H9 (cell line): ENCODE results near the gene LKAAEAR1. TPM values are rescaled to one million over a fixed set of nuclear protein-coding genes. Genes with fewer than 3 reads are reported as not detected.

Experiments
- DNase-seq: peaks from one replicate; pipeline ENCODE4 v3.0.0-alpha.2; 2017
- H2AFZ ChIP-seq: one replicate; pipeline ENCODE4 v1.6.1; 2013; ENCODE audit warnings: mild to moderate bottlenecking, low read length, control low read depth, moderate library complexity
- H2AK5ac ChIP-seq: 2 replicates; pipeline ENCODE4 v1.6.1; 2013; ENCODE audit warnings: low read length, control low read depth, mixed read lengths; ENCODE audit not compliant: insufficient read length
- H2BK120ac ChIP-seq: one replicate; pipeline ENCODE4 v1.6.1; 2013; ENCODE audit warnings: low read depth, mild to moderate bottlenecking, low read length, control low read depth, inconsistent platforms; ENCODE audit not compliant: poor library complexity, severe bottlenecking
- H2BK12ac ChIP-seq: 2 replicates; pipeline ENCODE4 v1.6.1; 2013; ENCODE audit warnings: low read length, control low read depth, mixed read lengths, low read depth; ENCODE audit not compliant: insufficient read length
- H2BK15ac ChIP-seq: 2 replicates; pipeline ENCODE4 v1.6.1; 2013; ENCODE audit warnings: low read depth, low read length, control low read depth
- H2BK20ac ChIP-seq: one replicate; pipeline ENCODE4 v1.6.1; 2013; ENCODE audit warnings: low read depth, mild to moderate bottlenecking, low read length, control low read depth, inconsistent platforms; ENCODE audit not compliant: poor library complexity, severe bottlenecking
- H2BK5ac ChIP-seq: 2 replicates; pipeline ENCODE4 v1.6.1; 2013; ENCODE audit warnings: low read length, control low read depth, mixed read lengths; ENCODE audit not compliant: insufficient read length
- H3K14ac ChIP-seq: 2 replicates; pipeline ENCODE4 v1.6.1; 2013; ENCODE audit warnings: low read length, control low read depth; ENCODE audit not compliant: insufficient read depth
- H3K18ac ChIP-seq: 2 replicates; pipeline ENCODE4 v1.6.1; 2013; ENCODE audit warnings: low read depth, mild to moderate bottlenecking, mixed read lengths, low read length, control low read depth; ENCODE audit not compliant: insufficient read length
- H3K23ac ChIP-seq: 2 replicates; pipeline ENCODE4 v1.6.1; 2013; ENCODE audit warnings: low read length, control low read depth, mixed read lengths, low read depth; ENCODE audit not compliant: insufficient read length
- H3K23me2 ChIP-seq: 2 replicates; pipeline ENCODE4 v1.6.1; 2013; ENCODE audit warnings: low read depth, mild to moderate bottlenecking, mixed read lengths, low read length, control low read depth; ENCODE audit not compliant: insufficient read length, poor library complexity, severe bottlenecking
- H3K27ac ChIP-seq: 2 replicates; pipeline ENCODE4 v1.5.1; 2013; ENCODE audit warnings: low read length, control low read depth, mixed read lengths, low read depth; ENCODE audit not compliant: insufficient read length
- H3K27me3 ChIP-seq: 2 replicates; pipeline ENCODE4 v1.6.1; 2013; ENCODE audit warnings: low read length, control low read depth, inconsistent platforms; ENCODE audit not compliant: insufficient read depth
- H3K4ac ChIP-seq: 2 replicates; pipeline ENCODE4 v1.6.1; 2013; ENCODE audit warnings: low read depth, mild to moderate bottlenecking, control low read depth, inconsistent platforms, low read length, moderate library complexity
- H3K4me1 ChIP-seq: 2 replicates; pipeline ENCODE4 v1.6.1; 2013; ENCODE audit warnings: low read length, control low read depth, inconsistent platforms; ENCODE audit not compliant: insufficient read depth
- H3K4me2 ChIP-seq: 2 replicates; pipeline ENCODE4 v1.6.1; 2013; ENCODE audit warnings: low read length, control low read depth, mixed read lengths; ENCODE audit not compliant: insufficient read length, insufficient read depth
- H3K56ac ChIP-seq: 2 replicates; pipeline ENCODE4 v1.6.1; 2013; ENCODE audit warnings: low read depth, mild to moderate bottlenecking, mixed read lengths, low read length, control low read depth; ENCODE audit not compliant: insufficient read length
- H3K79me1 ChIP-seq: 2 replicates; pipeline ENCODE4 v1.6.1; 2013; ENCODE audit warnings: low read depth, mild to moderate bottlenecking, moderate library complexity, low read length, control low read depth, inconsistent platforms; ENCODE audit not compliant: insufficient read depth, poor library complexity, severe bottlenecking
- H3K79me2 ChIP-seq: 2 replicates; pipeline ENCODE4 v1.6.1; 2013; ENCODE audit warnings: low read length, control low read depth, inconsistent platforms; ENCODE audit not compliant: insufficient read depth
- H3K9ac ChIP-seq: 2 replicates; pipeline ENCODE4 v1.6.1; 2013; ENCODE audit warnings: low read length, control low read depth, mixed read lengths; ENCODE audit not compliant: insufficient read length; ENCODE audit errors: extremely low read depth
- H3K9me3 ChIP-seq: one replicate; pipeline ENCODE4 v1.6.1; 2013; ENCODE audit warnings: low read depth, low read length, inconsistent platforms; ENCODE audit not compliant: control insufficient read depth
- H3T11ph ChIP-seq: one replicate; pipeline ENCODE4 v1.6.1; 2013; ENCODE audit warnings: mild to moderate bottlenecking, low read length, control low read depth, inconsistent platforms
- H4K20me1 ChIP-seq: one replicate; pipeline ENCODE4 v1.6.1; 2013; ENCODE audit not compliant: control insufficient read depth, insufficient read length, insufficient read depth
- H4K5ac ChIP-seq: 2 replicates; pipeline ENCODE4 v1.6.1; 2013; ENCODE audit warnings: low read depth, mild to moderate bottlenecking, mixed read lengths, low read length, control low read depth; ENCODE audit not compliant: insufficient read length
- H4K8ac ChIP-seq: replicated peaks from 2 replicates; pipeline ENCODE4 v1.6.1; 2013; ENCODE audit warnings: low read length, control low read depth, mixed read lengths, low read depth; ENCODE audit not compliant: insufficient read length
- H4K91ac ChIP-seq: 2 replicates; pipeline ENCODE4 v1.6.1; 2013; ENCODE audit warnings: low read depth, mild to moderate bottlenecking, moderate library complexity, mixed read lengths, low read length, control low read depth; ENCODE audit not compliant: insufficient read length
- H3K27ac Mint-ChIP-seq, 3 experiments: 2 replicates in 2 of 3; 3 replicates in 1 of 3; pipeline ENCODE4 v1.8.0; 2020 to 2021; ENCODE audit warnings: mixed read lengths in 3 of 3, mild to moderate bottlenecking in 1 of 3, moderate library complexity in 1 of 3
- H3K27me3 Mint-ChIP-seq: 2 replicates; pipeline ENCODE4 v1.8.0; 2021; ENCODE audit warnings: low read depth, mild to moderate bottlenecking, moderate library complexity, mixed read lengths
- H3K36me3 Mint-ChIP-seq, 3 experiments: 2 replicates in 2 of 3; 3 replicates in 1 of 3; pipeline ENCODE4 v1.8.0; 2020 to 2021; ENCODE audit warnings: low read depth in 3 of 3, mixed read lengths in 3 of 3; ENCODE audit not compliant: insufficient read depth in 1 of 3
- H3K4me1 Mint-ChIP-seq, 2 experiments: 2 replicates each; pipeline ENCODE4 v1.8.0; 2020; ENCODE audit warnings: mixed read lengths in 2 of 2
- H3K4me3 Mint-ChIP-seq, 2 experiments: 2 replicates in 1 of 2; 3 replicates in 1 of 2; pipeline ENCODE4 v1.8.0; 2020 to 2021; ENCODE audit warnings: mild to moderate bottlenecking in 2 of 2, mixed read lengths in 2 of 2, moderate library complexity in 1 of 2
- H3K9me3 Mint-ChIP-seq, 2 experiments: 2 replicates in 1 of 2; 3 replicates in 1 of 2; pipeline ENCODE4 v1.8.0; 2020; ENCODE audit warnings: mild to moderate bottlenecking in 2 of 2, mixed read lengths in 2 of 2, moderate library complexity in 1 of 2
- WGBS: extraction: QIAGEN DNeasy Blood & Tissue Kit; methylation state at CpG from one replicate; pipeline ENCODE4 v1.1.7; 2013; ENCODE audit warnings: missing lambda C conversion rate, low lambda C conversion rate, mixed read lengths; ENCODE audit not compliant: insufficient read length; ENCODE audit errors: extremely low coverage; 5-methylcytosine and 5-hydroxymethylcytosine counted together
- total RNA-seq: library from RNA; stranded (reverse); gene quantifications from 2 replicates; pipeline ENCODE4 v1.2.1, GENCODE V29; 2021
- TF ChIP-seq, protein P1 (sequence below): fragments of 200-600 bp; sonication (generic); conservative IDR thresholded peaks from 3 replicates; pipeline ENCODE4 v1.8.0; 2021; ENCODE audit warnings: antibody characterized with exemption, mild to moderate bottlenecking

LKAAEAR1 gene
- total RNA-seq, 1 experiment from 2014 or later, result 0.39 TPM

GRCh38 chr20:64101731-64102621 lies 17.8 kb upstream of the LKAAEAR1 start:
- H3K9me3 ChIP-seq, result no peaks in the 10 kb centered on the region
- no peak overlapping the region for H3K56ac ChIP-seq
- peak overlapping the region; percentile 50 for H3K4me2 ChIP-seq
- H3K27ac ChIP-seq, result no peak overlapping the region
- no peaks in the 10 kb centered on the region for H3K23me2 ChIP-seq
- no CpG with 5 or more reads among the region's 64 CpGs for WGBS
- H2AK5ac ChIP-seq, result no peak overlapping the region
- H3K18ac ChIP-seq, result no peak overlapping the region
- no peak overlapping the region for H3K27ac Mint-ChIP-seq
- H2AFZ ChIP-seq, result no peak overlapping the region
- TF ChIP-seq, protein P1, sequence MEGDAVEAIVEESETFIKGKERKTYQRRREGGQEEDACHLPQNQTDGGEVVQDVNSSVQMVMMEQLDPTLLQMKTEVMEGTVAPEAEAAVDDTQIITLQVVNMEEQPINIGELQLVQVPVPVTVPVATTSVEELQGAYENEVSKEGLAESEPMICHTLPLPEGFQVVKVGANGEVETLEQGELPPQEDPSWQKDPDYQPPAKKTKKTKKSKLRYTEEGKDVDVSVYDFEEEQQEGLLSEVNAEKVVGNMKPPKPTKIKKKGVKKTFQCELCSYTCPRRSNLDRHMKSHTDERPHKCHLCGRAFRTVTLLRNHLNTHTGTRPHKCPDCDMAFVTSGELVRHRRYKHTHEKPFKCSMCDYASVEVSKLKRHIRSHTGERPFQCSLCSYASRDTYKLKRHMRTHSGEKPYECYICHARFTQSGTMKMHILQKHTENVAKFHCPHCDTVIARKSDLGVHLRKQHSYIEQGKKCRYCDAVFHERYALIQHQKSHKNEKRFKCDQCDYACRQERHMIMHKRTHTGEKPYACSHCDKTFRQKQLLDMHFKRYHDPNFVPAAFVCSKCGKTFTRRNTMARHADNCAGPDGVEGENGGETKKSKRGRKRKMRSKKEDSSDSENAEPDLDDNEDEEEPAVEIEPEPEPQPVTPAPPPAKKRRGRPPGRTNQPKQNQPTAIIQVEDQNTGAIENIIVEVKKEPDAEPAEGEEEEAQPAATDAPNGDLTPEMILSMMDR, result peak; percentile 97
- no peaks in the 10 kb centered on the region for H3K79me2 ChIP-seq
- H3K4me3 Mint-ChIP-seq, result peak overlapping the region; percentile 62 to 83
- H3K4ac ChIP-seq, result no peak overlapping the region
- no peak overlapping the region for H2BK15ac ChIP-seq
- H3K27me3 Mint-ChIP-seq, result peaks cover 40% of the 10 kb centered on the region
- no peak overlapping the region for H4K91ac ChIP-seq
- H3K23ac ChIP-seq, result no peak overlapping the region
- H2BK120ac ChIP-seq, result no peak overlapping the region
- no peaks in the 10 kb centered on the region for H3K4me1 ChIP-seq
- peaks cover 0 to under 1% (median 0%) of the 10 kb centered on the region in 3 experiments; a peak in 1 of 7 replicates for H3K36me3 Mint-ChIP-seq
- H4K20me1 ChIP-seq, result no peaks in the 10 kb centered on the region
- H2BK12ac ChIP-seq, result no peak overlapping the region
- DNase-seq, result peak; percentile 74
- H3K14ac ChIP-seq, result no peak overlapping the region
- H4K5ac ChIP-seq, result no peak overlapping the region
- H3K79me1 ChIP-seq, result no peaks in the 10 kb centered on the region
- peaks cover 3% of the 10 kb centered on the region; the same call in 1 of the 2 replicates for H3K27me3 ChIP-seq
- peaks cover 0 to under 1% of the 10 kb centered on the region in 2 experiments; a peak in 2 of 5 replicates for H3K9me3 Mint-ChIP-seq
- H3K4me1 Mint-ChIP-seq, result peaks cover 9 to 11% of the 10 kb centered on the region in 2 experiments; a peak in 3 of 4 replicates
- H3K9ac ChIP-seq, result no peak overlapping the region
- H3T11ph ChIP-seq, result no peak overlapping the region
- no peak overlapping the region for H2BK20ac ChIP-seq
- H2BK5ac ChIP-seq, result no peak overlapping the region
- no peak overlapping the region for H4K8ac ChIP-seq
